SW480 (cell line): Measurements from ENCODE around the gene TTI1.
"Not testable (repeated sequence)": the region's sequence is repeated elsewhere in the genome, so short reads cannot be mapped to it uniquely, and the experiment has no call there.

Experiments
- DNase-seq: peaks from one replicate; pipeline ENCODE4 v3.0.0-alpha.2; 2016; ENCODE audit warnings: low spot score

Gene TTI1

DNA sequence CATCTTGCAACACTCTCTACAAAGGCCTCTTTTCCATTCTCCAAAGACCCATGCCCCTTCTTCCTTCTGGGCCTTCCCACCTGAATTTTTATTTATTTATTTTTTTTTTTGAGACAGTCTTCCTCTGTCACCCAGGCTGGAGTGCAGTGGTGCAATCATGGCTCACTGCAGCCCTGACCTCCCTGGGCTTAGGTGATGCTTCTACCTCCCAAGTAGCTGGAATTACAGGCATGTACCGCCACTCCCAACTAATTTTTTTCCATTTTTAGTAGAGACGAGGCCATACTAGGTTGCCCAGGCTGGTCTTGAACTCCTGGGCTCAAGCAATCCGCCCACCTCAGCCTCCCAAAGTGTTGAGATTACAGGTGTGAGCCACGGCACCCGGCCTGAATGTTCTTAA is 23.8 kb downstream of the TTI1 start:
- DNase-seq = not testable (repeated sequence)

DNA sequence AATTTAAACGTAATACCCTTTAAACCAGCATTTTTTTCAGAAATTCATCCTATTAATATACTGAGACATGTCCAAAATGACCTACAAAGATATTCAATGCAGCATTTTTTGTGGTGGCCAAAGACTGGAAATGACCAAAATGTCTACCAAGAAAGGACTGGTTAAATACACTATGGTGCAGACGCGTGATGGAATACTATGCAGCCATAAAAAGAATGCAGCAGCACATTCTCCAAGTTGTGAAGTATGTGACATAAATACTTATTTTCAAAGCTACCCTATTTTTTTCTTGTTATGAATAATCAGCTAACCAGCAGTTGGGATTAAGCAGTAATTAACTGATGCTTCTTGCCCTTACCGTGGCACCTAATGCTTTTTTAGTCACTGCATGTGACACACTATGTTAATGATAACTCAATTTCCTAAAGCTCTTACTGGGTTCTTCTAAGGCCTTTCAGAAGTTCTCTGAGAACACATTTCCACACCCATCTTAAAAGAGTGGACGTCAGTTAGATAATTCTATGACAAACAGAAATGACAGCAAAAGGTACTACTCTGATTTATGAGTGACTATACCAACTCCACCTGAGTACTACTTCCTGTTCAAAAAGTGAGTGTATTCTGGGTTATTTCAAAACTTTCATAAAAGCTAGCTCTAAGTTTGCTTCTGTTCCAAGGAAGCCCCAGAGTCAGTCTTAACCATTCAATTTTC is 24.9 kb downstream of the TTI1 start:
- no peak for DNase-seq

DNA sequence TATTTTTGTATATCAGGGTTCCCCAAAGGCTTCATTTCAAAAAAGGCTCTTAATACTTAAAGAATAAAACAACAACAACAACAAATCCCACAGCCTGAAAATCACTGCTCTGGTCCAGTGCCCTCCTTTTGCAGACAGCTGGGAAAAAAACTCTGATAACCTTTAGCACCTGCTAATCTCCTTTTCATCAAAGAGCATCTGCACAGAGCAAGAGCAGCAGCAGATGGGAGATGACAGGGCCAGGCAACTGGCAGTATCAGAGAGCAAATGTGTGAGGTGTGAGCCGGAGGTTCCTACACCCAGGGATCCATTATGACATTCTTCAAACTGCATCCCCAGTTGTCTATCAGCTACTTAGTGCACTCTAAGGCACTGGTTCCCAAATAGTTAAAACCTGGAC is 25.7 kb downstream of the TTI1 start:
- no peak for DNase-seq

DNA sequence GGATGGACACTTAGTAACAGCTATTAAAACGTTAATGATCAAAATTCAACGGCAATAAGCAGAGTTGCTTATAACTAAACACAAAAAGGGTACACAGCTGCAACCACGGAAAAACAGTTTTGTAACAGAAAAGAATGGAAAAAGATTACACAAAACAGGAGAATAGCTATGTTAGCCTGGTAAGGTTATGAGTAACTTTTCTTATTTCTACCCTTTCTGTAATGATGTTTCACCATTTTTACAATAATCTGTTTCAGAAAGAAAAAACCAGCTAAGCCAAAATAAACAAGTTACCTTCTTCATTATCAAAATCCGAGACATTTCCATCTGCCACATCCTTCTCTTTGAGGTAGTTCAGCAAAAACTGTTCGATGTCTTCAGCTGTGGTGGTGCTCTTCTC is 27.4 kb downstream of the TTI1 start:
- no peak for DNase-seq

DNA sequence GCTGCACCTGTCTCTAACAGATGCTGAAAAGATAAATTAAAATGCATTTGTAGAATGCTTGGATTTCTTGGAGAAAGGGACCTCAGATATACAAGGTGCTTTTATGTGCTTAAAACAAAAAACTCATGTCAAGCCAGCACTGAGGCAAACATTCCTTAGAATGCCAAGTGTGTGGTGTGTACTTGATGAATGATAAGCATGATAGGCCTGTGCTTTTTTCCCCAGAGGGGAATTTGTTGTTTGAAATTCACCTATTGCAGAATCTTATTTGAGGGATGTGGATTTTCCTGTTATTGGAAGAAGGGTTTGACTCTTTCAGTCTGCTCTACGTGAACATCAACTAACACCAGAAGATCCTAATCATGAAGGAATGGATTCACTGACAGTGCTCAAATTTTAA is 28.8 kb downstream of the TTI1 start:
- DNase-seq = no peak

DNA sequence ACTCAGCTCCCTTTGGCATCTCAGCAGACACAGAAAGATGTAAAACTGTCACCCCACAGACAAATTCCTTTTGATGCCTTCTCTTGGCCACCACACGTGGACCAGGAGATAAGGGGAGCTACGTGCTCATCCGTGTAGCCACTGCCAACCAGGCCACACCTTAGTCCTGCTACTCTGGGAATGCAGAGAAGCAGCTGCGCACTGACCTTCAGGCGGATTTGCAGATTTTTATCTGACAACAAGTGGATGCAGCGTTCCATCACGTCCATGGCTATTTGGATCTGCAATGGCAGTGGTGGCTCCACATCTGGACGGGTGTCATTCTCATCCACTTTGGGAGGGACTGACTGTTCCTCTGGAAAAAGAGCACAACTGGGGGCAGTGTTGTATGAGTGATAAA is 30.8 kb downstream of the TTI1 start:
- no peak for DNase-seq

DNA sequence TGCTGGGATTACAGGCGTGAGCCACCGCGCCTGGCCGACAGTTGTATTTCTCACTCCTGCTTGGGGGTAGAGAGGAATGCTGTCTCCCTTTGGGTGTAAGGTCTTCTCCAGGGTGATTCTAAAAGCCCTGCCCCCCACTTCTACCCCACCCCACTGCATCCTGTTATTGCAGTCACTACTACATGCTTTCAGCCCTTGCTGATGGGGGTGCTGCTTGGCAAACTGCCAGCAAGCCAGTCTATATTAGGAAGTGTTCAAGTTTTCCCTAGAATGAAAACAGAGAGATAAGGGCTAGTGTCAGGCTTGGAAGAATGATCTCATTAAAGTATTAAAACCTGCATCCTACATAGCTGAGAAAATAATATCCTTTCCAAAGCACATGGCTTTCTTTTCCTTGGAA is 31.3 kb downstream of the TTI1 start:
- no peak for DNase-seq

DNA sequence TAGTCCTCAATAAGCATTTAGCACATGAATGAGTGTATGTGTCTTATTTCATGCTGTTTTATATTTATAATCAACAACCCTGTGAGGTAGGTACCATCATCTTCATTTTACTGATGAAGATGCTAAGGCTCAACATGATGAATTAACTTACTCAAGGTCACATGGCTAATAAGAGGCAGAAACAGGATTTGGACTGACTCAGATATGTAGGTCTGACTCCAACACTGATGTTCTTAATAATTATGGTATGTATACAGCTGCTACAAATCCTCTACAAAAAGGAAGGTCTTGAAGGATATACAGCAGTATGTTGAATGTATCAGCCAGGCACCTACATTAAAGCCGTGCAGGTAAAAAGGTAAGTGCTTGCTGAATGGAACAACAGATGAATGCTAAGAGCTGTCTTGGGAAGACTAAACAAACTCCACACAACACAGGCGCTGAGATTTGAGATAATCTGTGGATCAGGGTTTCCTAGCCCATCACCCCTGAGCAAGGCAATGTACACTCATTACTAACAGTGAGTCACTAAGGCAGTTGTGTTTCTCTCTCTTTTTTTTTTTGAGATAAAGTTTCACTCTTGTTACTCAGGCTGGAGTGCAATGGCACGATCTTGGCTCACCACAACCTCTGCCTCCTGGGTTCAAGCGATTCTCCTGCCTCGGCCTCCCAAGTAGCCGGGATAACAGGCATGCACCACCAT is 31.9 kb downstream of the TTI1 start:
- no peak for DNase-seq

DNA sequence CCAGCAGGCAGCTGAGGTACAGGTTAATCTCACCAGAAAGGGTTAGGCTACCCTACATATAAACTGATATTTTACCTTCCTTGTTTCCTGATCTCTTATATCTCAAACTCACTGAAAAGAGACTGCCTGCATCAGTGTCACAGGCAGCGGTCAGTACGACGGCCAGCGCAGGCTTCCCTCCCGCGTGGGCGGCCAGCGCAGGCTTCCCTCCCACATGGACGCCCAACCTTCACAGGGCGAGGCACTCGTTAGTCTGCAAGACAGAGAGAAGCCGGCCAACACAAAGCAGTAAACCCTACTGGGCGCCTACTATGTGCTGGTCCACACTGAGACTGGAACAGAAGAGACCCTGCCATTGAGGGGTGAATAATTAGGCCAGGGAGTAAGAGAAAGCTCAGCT is 33.0 kb downstream of the TTI1 start:
- DNase-seq = no peak

DNA sequence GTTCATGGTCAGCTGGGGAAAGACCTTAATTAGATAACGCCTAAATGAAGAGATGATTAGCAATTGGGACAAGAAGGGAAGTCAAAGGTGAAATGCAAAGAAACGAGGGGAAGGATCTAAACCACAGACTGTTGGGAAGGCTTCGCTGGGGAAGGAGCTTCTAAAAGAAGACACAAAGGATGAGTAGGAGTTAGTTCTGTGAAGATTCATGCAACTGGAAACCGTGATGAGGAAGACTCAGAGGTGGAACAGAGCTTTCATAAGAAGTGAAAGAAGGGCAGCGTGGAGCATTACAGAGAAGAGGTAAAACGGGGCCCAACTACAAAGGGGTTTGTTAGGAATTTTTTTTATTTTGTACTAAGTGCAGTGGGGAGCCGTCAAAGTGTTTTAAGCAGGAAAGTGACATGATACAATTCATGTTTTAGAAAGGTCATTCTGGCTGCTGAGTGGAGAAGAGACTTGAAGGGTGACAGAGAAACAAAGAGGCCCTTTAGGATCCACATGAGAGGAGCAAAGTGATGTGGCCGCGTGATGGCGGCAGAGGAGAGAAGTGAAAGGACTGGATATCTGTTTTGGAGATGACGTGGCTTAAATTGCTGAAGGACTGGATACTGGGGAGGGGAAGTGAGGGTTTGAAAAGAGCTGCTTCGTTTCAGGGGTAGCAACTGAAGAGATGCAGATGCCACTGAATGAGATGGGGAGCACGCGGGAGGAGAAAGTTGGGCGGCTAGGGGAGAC is 33.6 kb downstream of the TTI1 start:
- no peak for DNase-seq

DNA sequence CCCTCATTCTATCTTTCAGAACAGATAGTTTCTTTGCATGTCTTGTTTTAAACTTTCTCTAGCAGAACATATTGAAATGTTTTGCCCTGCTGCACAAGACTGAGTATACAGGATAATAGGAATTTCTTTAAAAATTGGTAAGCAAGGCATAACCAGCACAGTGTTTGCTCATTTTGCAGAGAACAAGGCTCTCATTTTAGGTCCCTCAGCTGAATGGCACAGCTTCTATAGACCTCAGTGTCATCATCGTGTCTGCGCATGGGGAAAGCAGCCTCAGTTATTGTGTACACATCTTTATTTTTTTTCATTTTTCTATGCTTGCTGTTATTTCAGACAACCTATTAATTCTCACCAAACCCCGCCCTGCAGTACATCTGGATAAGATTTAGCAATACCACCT is 35.7 kb downstream of the TTI1 start:
- DNase-seq = no peak

DNA sequence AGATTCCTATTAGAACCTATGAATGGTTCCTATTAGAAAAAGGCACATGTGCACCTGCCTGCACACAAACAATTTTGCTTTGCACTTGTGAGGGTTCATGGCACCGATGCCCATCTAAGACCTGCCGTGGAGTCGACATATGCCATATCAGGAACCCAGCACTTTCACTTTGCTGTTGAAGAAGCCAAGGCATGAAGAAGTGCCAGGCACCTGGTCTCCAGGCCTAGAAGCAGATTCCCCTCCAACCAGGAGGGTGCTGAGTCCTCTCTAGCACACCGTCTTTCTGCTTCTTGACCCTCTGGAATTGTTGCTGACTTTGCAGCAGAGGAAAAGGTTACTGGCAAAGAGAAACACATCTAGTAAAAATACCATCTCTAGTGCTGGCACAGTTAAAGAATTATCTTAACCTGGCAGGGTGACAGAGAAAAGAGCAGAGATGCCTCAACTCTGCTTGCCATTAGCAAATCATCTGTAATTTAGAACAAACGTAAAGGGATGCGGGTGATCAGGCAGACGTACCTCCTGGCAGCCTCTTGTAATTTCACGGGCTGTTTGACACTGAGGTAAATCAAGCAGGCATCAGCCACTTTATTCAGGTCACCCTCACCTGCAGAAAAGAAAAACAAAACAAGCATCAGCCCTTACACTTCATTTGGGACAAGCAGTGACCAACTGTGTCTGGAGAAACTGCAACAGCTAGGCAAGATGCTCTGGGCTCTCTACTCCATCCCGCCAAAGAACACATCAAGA is 37.2 kb downstream of the TTI1 start:
- no peak for DNase-seq

DNA sequence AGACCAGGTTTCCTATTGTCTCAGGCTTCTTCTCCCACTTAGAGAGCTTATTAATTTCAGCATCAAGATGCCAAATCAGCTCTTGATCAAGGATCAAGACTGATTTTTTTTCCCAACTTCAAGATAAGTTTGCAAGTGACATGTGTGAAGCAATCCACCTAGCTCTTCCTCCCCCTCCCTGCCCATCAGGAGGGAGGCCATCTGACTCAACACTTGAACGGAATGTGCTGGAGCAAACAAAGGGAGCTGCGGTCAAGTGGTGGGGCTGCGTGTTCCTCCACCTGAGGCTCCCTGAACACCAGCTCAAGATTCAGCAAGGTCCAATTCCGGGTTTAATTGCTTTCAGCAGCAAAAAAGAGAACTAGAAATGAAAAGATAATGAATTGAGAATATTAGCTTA is 38.7 kb downstream of the TTI1 start:
- no peak for DNase-seq

DNA sequence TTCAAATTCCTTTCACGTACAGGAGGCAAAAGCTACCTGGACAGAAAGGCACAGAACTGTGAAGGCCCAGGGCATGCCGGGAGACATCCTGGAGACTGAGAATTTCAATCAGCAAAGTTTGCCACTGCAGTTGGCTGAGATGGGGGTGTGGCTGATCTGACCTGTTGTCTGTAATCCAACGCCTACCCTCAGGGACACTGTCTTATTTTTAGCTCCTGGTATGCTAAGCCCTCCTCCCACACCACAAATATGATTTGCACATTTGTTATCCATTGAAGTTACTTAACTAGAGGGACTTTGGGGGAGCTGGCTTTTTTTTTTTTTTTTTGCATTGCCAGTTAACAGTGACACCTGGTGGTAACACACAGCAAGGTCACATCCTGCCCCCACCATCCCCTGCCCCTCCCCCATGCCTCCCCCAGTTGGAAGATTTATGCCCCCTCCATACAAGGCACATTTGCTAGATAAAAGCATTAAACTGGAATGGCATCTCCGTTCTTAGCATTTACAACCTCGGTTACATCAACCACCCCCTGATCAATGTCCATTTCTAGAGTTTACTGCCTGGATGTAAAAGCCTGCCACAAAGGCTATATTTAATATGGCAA is 40.4 kb downstream of the TTI1 start:
- DNase-seq = peak; percentile 85

DNA sequence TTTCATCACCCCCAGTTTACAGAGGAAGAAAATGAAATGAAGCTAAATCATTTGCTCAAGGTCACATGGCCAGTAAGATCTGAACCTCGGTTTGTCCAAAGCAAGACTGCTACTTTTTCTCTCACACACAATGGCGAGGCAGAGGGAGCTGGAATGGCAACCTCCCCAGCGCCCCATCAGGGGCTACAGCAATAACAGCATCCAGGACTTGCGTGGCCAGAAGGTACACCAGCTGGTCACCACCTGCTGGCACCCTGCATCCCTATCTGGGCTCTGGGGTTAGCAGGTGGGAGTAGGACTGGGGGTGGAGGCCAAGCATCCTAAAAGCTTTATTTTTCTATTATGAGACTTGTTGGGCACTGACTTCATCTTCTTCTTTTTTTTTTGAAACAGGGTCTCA is 41.3 kb downstream of the TTI1 start:
- DNase-seq = no peak

DNA sequence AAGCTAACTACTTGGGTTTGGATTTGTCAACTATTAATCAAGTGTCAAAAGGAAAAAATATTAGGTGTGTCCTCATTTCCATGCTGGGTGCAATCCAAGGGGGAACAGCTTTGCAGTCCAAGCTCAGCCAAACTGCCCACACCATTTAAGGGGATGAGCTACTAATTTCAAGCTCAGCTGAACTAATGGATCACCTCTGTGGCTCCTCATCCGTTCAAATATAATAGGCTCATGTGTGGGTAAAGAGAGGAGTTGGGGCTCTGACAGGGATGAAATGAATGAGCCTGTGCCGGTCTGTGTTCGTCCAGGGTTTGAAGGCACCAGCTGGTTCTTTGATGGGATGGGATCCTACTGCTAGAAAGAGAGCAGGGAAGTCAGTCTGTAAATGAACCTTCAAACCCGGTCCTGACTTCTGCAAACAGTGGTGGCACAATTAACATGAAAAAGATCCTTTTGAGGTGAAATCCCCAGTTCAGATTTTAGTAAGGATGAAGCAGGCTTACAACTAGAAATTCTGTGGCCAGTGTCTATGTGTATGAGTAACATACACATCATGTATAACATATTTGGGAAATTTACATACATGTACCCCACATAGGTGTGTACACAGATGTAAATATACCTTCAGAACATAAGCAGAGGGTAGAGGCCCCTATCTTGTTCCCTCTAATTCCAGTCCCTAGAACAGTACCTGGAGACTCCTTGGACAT is 41.9 kb downstream of the TTI1 start:
- DNase-seq = no peak

DNA sequence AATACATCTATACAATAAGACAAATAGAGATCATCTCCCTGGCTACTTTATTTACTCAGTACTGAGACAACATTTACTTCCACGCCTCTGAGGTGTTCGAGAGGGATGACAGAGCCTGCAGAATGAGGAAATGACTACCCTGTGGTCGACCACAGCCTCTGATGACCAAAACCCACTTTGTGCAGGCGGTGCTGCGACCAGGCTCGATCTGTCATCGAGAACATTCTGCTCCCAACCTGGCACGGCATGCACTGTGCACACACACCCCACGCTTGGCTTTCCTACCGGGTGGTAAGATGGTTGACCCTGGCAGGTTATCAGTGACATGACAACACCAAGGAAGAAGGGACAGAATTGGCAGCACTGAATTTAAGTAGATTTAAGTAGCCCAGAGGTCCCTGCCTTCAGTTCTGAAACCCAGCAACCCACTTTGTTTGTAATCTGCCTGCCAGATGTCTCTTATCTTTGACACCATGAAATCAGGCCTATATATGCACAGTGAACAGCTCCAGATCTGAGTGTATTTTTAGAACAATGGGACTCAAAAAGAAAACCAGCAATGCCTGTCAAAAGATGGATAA is 42.6 kb downstream of the TTI1 start:
- peak; percentile 67 for DNase-seq

DNA sequence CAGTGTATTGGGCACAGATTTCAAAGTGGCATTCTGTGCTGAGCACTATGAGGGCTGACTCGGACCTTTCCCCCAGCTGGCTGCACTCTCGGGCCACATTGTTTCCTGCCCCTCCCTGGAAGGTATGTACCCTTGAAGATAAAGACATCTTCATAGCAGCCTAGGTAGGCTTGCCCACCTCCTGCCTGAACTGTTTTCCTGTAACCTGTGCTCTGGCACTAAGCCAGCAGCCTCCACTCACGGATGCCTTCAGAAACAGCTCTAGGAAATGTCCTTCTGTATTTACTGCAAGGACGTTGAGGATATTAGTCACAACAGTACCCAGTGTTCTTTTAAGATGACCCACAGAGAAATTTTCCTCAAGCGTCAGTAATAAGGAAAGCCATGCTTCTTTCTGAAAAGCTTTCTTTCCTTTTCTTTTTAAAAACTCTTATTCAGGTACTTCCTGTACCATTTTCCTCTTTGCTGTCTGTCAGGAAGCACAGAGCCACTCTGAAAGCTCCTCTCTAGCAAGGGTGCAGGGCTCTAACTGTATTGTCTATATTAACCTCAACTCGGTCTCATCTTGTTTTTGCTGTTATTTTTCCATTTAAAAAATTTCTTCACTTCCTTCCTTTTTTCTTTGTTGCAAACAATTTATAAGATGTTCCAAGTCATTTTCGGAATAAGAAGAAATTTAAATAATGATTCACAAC is 43.5 kb downstream of the TTI1 start:
- DNase-seq = no peak

DNA sequence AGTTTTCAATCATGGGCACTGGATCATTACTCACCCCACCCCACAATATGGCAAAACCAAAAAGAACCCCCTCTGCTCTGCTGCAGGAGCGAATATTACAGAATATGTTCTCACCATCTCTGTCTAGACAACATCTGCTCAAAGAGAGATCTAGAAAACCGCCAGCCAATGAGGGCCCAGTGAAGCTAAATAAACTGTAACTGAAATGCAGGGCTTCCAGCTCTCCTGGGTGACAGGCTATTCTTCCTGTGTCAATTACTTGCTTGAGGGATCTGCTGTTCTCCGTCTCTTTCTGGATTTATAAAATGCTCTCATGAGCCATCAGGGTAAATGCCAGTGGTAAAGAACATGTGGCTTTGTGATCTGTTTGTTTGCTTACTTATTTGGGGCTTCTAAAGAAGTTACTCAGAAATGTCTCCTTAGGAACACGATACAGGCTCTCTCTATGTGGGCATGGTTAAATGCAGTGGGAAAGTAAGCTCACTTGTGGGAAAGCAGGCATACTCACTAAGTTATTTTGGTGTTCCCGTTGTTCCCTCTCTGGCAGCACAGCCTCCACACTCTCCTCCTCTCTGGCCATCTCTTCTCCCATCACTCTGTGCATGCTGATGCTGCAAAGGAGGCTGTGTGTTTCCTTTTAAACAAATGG is 44.8 kb downstream of the TTI1 start:
- no peak for DNase-seq
